Caco-2 (cell line): ENCODE results near the gene NRL. TPM values are rescaled to one million over a fixed set of nuclear protein-coding genes. Genes with fewer than 3 reads are reported as not detected.

ENCODE experiments used
- BruUV-seq: library from RNA; stranded (reverse); fragments of 400-500 nt; replicated peaks from 2 replicates; lab custom pipeline; 2021; lab: Mats Ljungman, UMichigan
- CTCF ChIA-PET: fragments of 300-600 bp; sonication (Branson Sonifier 250); formaldehyde crosslinking; loops from one replicate; lab custom pipeline; 2022; ENCODE audit warnings: antibody characterized with exemption; lab: Charles Lee
- POLR2A ChIA-PET: fragments of 300-600 bp; sonication (Branson Sonifier 250); formaldehyde crosslinking; loops from one replicate; lab custom pipeline; 2022; ENCODE audit warnings: antibody characterized with exemption; lab: Charles Lee
- DNase-seq, 2 experiments: peaks; one replicate each; pipeline versions ENCODE4 v3.0.0 to v3.0.0-alpha.2; 2020 to 2022
- H3K27me3 ChIP-seq: replicated peaks from 2 replicates; pipeline ENCODE4 v1.6.0; 2011; ENCODE audit warnings: low read length; ENCODE audit not compliant: control insufficient read depth, insufficient read depth
- H3K36me3 ChIP-seq: 2 replicates; pipeline ENCODE4 v1.5.1; 2011; ENCODE audit warnings: low read length; ENCODE audit not compliant: control insufficient read depth, insufficient read depth
- H3K4me1 ChIP-seq: fragments of 250-450 bp; sonication (Bioruptor Pico); 2 replicates; pipeline ENCODE4 v1.5.1; 2020; ENCODE audit warnings: mild to moderate bottlenecking
- H3K4me3 ChIP-seq: 2 replicates; pipeline ENCODE4 v1.5.1; 2011; ENCODE audit warnings: low read depth, mild to moderate bottlenecking, control low read depth, low read length
- H3K9me3 ChIP-seq: fragments of 250-450 bp; sonication (Bioruptor Pico); 2 replicates; pipeline ENCODE4 v1.5.1; 2020; ENCODE audit warnings: mild to moderate bottlenecking, moderate library complexity
- H3K27ac Mint-ChIP-seq: one replicate; pipeline ENCODE4 v1.8.0; 2022; ENCODE audit warnings: mixed read lengths; ENCODE audit not compliant: unreplicated experiment
- H3K27me3 Mint-ChIP-seq: one replicate; pipeline ENCODE4 v1.8.0; 2022; ENCODE audit warnings: mixed read lengths; ENCODE audit not compliant: insufficient read depth, unreplicated experiment
- H3K36me3 Mint-ChIP-seq: one replicate; pipeline ENCODE4 v1.8.0; 2022; ENCODE audit warnings: mild to moderate bottlenecking, mixed read lengths; ENCODE audit not compliant: insufficient read depth, unreplicated experiment
- H3K4me1 Mint-ChIP-seq: one replicate; pipeline ENCODE4 v1.8.0; 2022; ENCODE audit warnings: low read depth, mixed read lengths; ENCODE audit not compliant: unreplicated experiment
- H3K4me3 Mint-ChIP-seq: one replicate; pipeline ENCODE4 v1.8.0; 2022; ENCODE audit warnings: mild to moderate bottlenecking, moderate library complexity, mixed read lengths; ENCODE audit not compliant: unreplicated experiment
- H3K9me3 Mint-ChIP-seq: one replicate; pipeline ENCODE4 v1.8.0; 2022; ENCODE audit warnings: mixed read lengths; ENCODE audit not compliant: unreplicated experiment
- intact Hi-C: fragments of 100-400 bp; cut with micrococcal nuclease; formaldehyde crosslinking; loops from one replicate; pipeline ENCODE4 v1.10.0; 2022; ENCODE audit not compliant: unreplicated experiment
- total RNA-seq: library from RNA; stranded (reverse); gene quantifications from 2 replicates; pipeline ENCODE4 v1.2.3, GENCODE V29; 2022
- TF ChIP-seq, protein P1 (sequence below), 2 experiments: fragments of 200-600 bp in 1 of 2; IDR thresholded peaks; 1 replicate in 1 of 2; 2 replicates in 1 of 2; pipeline versions ENCODE4 v1.5.1 to v1.8.0; 2011 to 2022; ENCODE audit warnings: antibody characterized with exemption in 1 of 2, control low read depth in 1 of 2, inconsistent platforms in 1 of 2, low read depth in 1 of 2, low read length in 1 of 2, mild to moderate bottlenecking in 1 of 2, moderate library complexity in 1 of 2; ENCODE audit not compliant: insufficient read depth in 1 of 2, severe bottlenecking in 1 of 2, unreplicated experiment in 1 of 2

NRL gene
- total RNA-seq, 1 experiment from 2014 or later: 2.1 TPM

DNA sequence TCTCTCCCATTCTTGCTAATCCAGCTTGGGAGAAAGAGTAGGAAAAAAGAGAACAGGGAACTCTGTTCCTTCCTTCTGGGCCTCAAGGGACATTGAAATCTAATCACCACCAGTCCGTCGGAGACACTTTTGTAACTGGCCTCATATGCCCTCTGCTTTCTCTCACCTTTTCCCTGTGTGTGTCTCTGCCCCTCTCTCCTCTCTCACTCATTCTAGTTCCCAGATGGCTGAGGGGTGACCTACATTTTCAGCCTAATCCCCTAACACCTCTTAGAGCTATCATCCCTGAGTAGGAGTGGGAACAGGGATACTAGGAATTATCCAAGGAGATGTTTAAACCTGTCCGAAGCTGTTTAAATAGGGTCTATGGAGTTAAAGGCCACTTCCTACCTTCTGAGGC is 29.5 kb downstream of the NRL start:
- TF ChIP-seq, protein P1, sequence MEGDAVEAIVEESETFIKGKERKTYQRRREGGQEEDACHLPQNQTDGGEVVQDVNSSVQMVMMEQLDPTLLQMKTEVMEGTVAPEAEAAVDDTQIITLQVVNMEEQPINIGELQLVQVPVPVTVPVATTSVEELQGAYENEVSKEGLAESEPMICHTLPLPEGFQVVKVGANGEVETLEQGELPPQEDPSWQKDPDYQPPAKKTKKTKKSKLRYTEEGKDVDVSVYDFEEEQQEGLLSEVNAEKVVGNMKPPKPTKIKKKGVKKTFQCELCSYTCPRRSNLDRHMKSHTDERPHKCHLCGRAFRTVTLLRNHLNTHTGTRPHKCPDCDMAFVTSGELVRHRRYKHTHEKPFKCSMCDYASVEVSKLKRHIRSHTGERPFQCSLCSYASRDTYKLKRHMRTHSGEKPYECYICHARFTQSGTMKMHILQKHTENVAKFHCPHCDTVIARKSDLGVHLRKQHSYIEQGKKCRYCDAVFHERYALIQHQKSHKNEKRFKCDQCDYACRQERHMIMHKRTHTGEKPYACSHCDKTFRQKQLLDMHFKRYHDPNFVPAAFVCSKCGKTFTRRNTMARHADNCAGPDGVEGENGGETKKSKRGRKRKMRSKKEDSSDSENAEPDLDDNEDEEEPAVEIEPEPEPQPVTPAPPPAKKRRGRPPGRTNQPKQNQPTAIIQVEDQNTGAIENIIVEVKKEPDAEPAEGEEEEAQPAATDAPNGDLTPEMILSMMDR (IDR thresholded peaks at IDR 0.05; ENCODE audit: insufficient read depth in 1 of 2, low read depth in 1 of 2, low read length in 1 of 2, severe bottlenecking in 1 of 2, unreplicated experiment in 1 of 2): no peak
- Mint-ChIP-seq H3K27ac (no peak overlapping the region), H3K4me1 (peaks cover 8% of the 10 kb centered on the region), H3K36me3 (peaks cover 8% of the 10 kb centered on the region), H3K9me3 (no peaks in the 10 kb centered on the region), H3K27me3 (no peaks in the 10 kb centered on the region), H3K4me3 (no peak overlapping the region)
- Histone ChIP-seq H3K27me3 (no peaks in the 10 kb centered on the region), H3K36me3 (no peaks in the 10 kb centered on the region), H3K9me3 (no peaks in the 10 kb centered on the region), H3K4me1 (peaks cover 14% of the 10 kb centered on the region), H3K4me3 (no peak overlapping the region)
- DNase-seq: no peak
- CTCF ChIA-PET: interaction anchor here (1.0 kb wide), 1 partner anchor 27 kb away, joined by 3 read pairs; no protein-coding TSS in a partner anchor
- BruUV-seq: no TSS peak
- intact Hi-C loops: no loop called here
- POLR2A ChIA-PET: no interaction called here

DNA sequence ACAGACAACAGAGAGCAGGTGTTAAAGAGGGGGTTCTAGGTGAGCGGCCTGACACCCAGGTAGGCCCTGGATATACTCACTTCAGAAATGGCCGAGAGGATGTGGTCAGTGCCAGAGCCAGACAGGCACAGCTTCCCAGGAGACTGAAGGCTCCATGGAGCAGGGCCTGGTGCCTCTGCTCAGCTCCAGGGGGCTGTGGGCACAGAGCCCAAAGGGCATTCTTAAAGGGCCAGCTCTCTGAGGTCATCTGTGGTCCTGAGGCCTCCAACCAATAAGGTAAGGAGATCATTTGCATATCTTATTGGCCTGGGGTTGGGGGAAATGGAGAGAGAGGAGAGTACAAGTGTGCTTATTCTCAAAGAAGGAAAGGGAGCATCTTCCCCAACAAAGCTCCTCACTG is 30.3 kb downstream of the NRL start:
- BruUV-seq: no TSS peak
- Histone ChIP-seq H3K4me3 (no peak overlapping the region), H3K4me1 (peaks cover 14% of the 10 kb centered on the region), H3K36me3 (no peaks in the 10 kb centered on the region), H3K27me3 (no peaks in the 10 kb centered on the region; the same call in 1 of the 2 replicates), H3K9me3 (no peaks in the 10 kb centered on the region)
- H3K9me3 Mint-ChIP-seq: no peaks in the 10 kb centered on the region
- intact Hi-C loops: no loop called here
- peaks cover 10% of the 10 kb centered on the region for H3K36me3 Mint-ChIP-seq
- ChIA-PET POLR2A (no interaction called here), CTCF (interaction anchor here (1.0 kb wide), 1 partner anchor 26 kb away, joined by 3 read pairs; no protein-coding TSS in a partner anchor)
- H3K27ac Mint-ChIP-seq: no peak overlapping the region
- peaks cover 8% of the 10 kb centered on the region for H3K4me1 Mint-ChIP-seq
- H3K27me3 Mint-ChIP-seq: no peaks in the 10 kb centered on the region
- DNase-seq: no peak
- no peak overlapping the region for H3K4me3 Mint-ChIP-seq
- TF ChIP-seq, protein P1 (IDR thresholded peaks at IDR 0.05; ENCODE audit: insufficient read depth in 1 of 2, low read depth in 1 of 2, low read length in 1 of 2, severe bottlenecking in 1 of 2, unreplicated experiment in 1 of 2): no peak

DNA sequence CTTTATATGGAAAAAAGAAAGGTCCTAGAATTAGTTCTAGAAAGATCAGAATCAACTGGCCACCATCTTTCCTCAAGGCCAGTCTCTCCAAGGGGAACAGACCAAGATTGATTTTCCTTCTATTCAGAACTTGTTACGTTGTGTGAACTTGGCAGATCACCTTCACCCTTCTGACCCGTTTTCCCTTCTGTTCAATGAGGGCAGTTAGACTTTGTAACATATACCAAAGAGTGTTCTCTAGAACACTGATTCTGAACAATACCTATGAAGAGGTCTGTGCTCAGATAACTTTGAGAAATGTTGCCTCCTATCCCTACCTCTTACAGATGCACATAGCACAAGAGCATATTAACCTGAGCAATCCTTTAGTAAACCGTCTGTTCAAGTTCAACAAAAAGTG is 31.3 kb downstream of the NRL start:
- POLR2A ChIA-PET: no interaction called here

More for the DNA sequence above, 31.3 kb downstream of the NRL start:
- peaks cover 8% of the 10 kb centered on the region for H3K4me1 Mint-ChIP-seq
- no peak for DNase-seq
- Histone ChIP-seq H3K9me3 (no peaks in the 10 kb centered on the region), H3K4me1 (peaks cover 14% of the 10 kb centered on the region), H3K4me3 (no peak overlapping the region), H3K36me3 (no peaks in the 10 kb centered on the region), H3K27me3 (no peaks in the 10 kb centered on the region; the same call in 1 of the 2 replicates)
- no TSS peak for BruUV-seq
- no peak overlapping the region for H3K4me3 Mint-ChIP-seq
- H3K27ac Mint-ChIP-seq: no peak overlapping the region
- peaks cover 10% of the 10 kb centered on the region for H3K36me3 Mint-ChIP-seq
- H3K27me3 Mint-ChIP-seq: no peaks in the 10 kb centered on the region
- TF ChIP-seq, protein P1 (IDR thresholded peaks at IDR 0.05; ENCODE audit: insufficient read depth in 1 of 2, low read depth in 1 of 2, low read length in 1 of 2, severe bottlenecking in 1 of 2, unreplicated experiment in 1 of 2): no peak
- CTCF ChIA-PET: no interaction called here
- H3K9me3 Mint-ChIP-seq: no peaks in the 10 kb centered on the region
- intact Hi-C loops: no loop called here
